Measurements from ENCODE around the gene SLC17A3.

Gene SLC17A3, protein sequence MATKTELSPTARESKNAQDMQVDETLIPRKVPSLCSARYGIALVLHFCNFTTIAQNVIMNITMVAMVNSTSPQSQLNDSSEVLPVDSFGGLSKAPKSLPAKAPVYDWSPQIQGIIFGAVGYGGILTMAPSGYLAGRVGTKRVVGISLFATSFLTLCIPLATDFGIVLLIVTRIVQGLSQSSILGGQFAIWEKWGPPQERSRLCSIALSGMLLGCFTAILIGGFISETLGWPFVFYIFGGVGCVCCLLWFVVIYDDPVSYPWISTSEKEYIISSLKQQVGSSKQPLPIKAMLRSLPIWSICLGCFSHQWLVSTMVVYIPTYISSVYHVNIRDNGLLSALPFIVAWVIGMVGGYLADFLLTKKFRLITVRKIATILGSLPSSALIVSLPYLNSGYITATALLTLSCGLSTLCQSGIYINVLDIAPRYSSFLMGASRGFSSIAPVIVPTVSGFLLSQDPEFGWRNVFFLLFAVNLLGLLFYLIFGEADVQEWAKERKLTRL

DNA sequence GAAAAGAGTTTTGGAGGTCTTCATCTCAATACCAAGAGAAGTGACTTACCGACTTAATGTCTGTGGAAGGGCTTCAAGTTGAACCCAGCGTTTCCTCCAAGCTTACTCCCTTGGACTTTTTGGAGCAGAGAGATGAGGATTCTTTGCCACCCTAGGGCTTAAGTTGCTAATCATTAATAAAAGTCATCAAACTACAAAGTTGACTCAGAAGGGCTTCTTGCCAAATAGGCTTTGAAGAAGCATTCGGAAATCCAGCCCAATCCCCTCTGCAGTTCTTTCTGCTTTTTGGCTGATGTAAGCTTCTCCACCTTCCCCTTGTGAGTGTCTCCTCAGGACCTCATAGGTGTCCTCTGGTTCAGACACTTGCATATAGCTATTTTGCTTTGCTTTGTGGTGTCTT is at the start of gene SLC17A3:
SLC17A3 (minus strand) TSS at position 126 of the 400 bp plus-strand sequence. CDS start 5,856 bp downstream, outside the sequence.
- DNase-seq (ENCODE audit: low spot score): no peak

GRCh38 chr6:25922301-25922700 is 48.3 kb upstream of the SLC17A3 start:
- no peak for DNase-seq (ENCODE audit: low spot score)

- no peak for DNase-seq (ENCODE audit: low spot score)
These were observed 47.6 kb upstream of the SLC17A3 start for GRCh38 chr6:25921525-25922203.

DNA sequence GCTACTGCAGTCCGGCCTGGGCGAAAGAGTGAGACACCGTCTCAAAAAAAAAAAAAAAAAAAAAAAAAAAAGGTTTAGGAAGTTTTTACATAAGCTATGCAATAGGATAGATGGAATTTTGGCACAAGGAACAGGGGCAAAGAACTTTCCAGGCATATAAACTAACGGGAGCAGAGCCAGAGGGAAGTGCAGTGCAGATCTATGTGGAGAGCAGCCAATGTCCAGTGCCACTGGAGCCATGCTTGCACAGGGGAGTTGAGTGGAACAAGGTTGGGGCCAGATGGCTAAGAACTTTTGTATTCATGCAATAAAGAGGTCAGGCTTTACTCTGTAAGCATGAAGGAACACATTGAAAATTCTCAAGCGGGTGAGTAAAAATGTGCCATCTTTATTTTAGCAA is 45.6 kb upstream of the SLC17A3 start:
- no peak for DNase-seq (ENCODE audit: low spot score)

GRCh38 chr6:25918083-25918683 is 44.1 kb upstream of the SLC17A3 start:
- no peak for DNase-seq (ENCODE audit: low spot score)

DNA sequence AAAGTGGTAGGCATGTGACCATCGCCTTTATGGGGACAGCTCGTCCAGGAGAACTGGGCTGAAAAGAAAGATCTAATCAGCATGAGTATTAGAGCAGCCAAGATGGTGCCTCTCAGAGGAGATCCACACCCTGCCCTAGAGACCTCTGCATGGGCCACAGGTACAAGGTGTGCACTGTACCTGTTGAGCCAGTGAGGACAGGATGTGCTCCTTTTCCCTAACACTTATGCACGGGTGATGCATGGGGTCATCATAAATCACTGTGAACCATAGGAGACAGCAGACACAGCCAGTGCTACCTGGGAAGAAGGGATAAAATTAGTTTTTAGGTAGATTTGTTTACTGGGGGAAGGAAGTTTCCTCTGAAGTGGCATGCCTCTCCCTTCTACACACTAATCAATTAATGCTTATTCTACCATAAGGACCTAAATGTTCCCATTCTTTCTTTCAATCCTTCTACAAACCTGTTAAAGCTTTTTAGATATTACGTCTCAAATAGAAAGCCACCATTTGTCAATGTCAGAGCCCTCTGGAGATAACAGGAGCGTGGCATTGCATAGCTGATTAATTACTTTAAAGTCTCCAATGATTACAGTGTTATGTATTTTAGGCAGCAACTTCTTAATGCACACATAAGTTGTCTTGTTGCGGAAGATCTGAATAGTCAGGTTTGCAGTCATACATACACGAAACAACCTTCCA is 42.9 kb upstream of the SLC17A3 start:
- DNase-seq (ENCODE audit: low spot score): no peak

DNA sequence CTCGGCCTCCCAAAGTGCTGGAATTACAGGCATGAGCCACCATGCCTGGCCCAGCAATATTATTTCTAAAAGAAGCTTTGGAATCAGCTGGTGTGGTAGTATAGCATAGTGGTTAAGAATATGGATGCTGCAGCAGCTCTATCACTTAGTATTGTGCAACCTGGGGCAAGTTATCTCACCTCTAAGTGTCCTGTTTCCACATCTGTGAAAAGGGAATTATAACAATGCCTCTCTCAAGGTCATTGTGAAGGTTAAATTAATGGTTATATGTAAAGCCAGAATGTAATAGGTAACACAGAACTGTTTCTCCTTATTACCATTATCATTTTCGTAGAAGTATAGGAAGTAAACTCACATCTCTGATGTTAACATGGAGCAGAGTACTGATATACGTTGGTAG is 42.3 kb upstream of the SLC17A3 start:
- no peak for DNase-seq (ENCODE audit: low spot score)

DNA sequence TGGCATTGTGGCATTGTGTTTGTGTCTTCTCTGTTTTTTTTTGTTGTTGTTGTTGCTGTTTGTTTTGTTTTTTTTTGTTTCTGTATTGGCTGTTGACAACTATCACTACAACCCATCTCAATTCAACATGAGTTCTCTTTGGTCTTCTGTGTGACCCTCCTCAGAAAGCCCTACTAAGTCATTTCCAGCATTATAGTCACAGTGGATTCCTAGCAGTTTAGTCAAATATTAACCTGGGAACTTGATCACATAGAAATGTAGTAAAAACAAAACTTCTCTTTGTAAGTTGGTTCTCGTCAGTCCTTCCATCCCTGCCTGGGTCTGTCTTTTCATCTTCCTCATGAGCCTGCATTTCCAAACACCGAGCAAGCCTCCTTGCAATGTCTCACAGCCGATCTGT is 39.7 kb upstream of the SLC17A3 start:
- no peak for DNase-seq (ENCODE audit: low spot score)

DNA sequence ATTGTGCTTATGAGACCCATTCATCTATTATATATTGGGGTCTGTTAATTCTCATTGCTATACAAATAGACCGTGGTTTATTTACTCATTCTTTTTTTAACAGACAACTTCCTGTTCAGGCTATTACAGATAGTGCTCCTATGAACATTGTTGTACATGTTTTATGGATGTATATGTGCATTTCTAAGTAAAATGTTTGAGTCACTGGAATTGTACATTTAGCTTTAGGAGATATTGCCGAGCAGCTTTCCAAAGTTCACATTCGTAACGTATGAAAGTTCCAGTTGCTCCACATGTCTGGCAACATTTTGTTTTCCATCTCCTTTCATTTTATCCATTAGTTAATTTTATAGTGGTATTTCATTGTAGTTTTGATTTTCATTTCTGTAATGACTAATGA is 37.3 kb upstream of the SLC17A3 start:
- no peak for DNase-seq (ENCODE audit: low spot score)

GRCh38 chr6:25907475-25908014 is 33.5 kb upstream of the SLC17A3 start:
- DNase-seq (ENCODE audit: low spot score): no peak

DNA sequence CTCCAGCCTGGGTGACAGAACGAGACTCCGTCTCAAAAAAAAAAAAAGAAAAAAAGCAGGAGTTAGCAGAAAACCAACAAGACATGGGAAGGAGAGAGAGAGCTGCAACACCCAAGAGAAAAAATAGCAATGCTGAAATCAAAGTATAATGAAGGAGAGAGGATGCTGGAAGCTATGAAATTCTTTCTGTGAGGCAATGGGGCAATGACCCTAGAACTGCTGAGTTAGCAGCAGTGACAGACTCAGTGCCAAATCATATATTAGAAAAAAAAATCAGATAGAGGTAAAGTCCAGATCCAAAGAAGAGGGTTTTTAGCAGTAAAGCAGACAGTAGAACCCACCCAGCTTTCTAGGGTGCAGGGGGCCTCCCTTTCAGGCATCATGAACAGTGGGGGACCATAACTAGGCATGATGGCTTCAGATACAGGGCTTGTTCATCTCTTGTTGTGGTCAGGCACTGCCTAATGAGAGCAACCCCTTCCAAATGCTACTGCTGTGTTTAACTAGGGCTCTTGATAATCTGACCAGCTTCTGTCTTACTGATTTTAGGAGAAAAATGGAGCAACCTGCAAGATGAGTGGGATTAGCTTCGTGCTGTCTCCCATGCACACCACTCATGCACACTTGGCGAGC is 29.5 kb upstream of the SLC17A3 start:
- no peak for DNase-seq (ENCODE audit: low spot score)

DNA sequence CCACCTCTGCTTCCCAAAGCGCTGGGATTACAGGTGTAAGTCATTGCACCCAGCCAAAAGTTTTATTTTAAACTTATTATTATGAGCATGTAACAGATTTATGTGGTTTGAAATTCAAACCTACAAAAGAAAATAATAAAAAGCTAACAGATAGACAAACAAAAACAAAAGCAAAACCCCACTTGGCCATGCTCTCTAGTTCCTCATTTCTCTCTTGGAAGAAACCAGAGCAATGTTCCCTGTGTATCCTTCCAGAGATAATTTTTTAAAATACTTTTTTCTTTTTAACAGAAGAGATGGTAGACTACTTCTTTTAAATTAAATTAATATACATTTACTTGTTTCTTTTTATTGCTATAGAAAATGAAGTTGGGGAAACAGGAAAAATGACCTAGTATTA is 28.0 kb upstream of the SLC17A3 start:
- no peak for DNase-seq (ENCODE audit: low spot score)

DNA sequence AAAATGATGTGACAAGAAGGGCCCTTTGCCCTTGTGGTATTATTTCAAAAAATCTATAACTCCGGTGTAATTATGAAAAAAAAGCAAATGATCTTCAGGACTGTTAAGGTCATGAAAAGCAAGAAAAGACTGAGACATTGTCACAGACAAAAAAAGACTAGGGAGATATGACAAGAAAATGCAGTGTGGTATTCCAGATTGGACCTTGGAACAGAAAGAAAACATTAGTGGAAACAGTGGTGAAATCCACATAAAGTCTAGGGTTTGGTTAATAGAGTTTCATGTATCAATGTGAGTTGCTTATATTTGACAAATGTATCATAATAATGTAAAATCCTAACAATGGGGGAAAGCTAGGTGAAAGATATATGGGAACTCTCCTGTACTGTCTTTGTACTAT is 26.8 kb upstream of the SLC17A3 start:
- no peak for DNase-seq (ENCODE audit: low spot score)

DNA sequence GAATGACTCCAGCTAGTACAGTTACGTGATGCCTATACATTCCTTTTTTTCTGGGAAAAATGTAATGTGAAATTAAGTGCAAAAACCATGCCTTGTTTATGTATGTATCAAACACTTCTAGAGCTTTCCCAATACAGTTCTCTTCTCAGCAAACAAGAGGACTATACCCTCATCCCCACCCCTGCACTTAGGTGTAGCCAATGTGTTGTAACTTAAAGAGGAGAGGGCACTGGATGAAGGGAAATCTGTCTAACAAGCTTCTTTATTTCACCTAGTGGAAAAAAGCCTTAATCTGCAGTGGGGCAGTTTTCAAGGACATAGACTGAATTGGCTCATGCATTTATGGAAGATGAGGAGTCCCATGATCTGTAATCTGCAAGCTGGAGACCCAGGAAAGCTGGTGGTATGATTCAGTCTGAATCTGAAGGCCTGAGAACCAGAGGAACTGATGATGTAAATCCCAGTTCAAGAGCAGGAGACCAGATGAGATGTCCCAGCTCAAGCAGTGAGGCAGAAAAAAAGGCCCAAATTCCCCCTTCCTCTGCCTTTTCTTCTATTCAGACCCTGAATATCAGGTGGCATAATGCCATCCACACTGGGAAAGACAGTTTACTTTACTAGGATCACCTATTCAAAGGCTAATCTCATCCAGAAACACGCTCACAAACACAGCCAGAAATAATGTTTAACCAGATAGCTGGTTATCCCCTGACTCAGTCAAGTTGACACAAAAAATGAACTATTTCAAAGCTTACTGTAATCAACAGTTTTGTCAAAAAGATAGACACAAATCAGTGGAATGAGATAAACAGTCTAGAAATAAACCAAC is 25.8 kb upstream of the SLC17A3 start:
- DNase-seq (ENCODE audit: low spot score): no peak

DNA sequence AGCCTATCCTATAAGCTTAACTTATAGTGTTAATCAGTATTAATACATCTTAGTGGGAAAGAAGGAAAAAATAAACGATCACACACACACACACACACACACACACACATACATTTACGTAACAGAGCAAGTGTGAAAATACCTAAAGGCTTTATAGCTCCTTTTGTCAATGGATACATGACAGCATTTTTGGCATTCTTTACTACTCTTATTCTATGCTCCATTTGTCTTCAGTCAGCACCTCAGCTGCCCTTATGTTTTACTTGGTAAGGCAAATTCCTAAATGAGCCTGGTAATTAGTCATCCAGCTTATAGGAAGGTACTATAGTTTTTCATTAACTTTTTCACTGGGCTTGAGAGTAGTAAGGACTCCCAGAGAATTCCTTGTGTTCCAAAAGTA is 25.1 kb upstream of the SLC17A3 start:
- no peak for DNase-seq (ENCODE audit: low spot score)

- no peak for DNase-seq (ENCODE audit: low spot score)
These were observed 24.4 kb upstream of the SLC17A3 start for GRCh38 chr6:25898289-25898977.

DNA sequence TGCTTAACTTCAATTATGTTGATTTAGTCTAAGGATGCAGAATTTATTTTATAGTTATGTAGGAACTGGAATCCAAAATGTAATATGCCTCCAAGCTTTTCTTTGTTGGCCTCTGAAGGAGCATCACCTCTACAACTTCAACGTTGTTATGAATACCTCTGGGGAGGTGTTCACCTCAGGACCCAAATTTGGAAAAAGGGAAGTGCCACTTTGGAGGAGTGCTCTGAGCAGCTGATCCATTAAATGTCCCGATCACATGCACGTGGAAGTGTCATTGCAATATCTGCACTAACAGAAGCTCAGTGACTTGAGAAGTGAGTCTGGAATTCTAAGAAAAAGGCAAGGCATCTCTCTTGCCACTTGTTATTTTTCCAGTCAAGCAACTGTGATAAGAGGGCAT is 22.2 kb upstream of the SLC17A3 start:
- no peak for DNase-seq (ENCODE audit: low spot score)

DNA sequence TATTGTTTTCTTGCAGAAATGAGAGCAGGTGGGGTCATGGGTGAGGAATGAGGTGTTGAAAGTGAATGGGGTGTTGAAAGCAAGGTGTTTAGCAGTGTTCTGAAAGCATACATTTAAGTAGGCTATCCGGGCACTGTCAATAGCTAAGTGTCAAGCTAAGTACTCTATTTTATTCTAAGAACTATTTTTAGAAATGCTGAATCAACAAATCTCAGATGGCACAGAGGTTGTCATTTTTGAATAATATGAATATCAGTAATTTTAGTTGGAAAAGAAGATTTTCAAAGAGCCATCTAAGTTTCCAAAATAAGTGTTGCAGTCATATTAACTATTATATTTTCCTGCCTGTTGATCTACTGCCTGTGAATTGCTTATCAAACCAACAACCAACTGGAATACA is 21.7 kb upstream of the SLC17A3 start:
- DNase-seq (ENCODE audit: low spot score): no peak

DNA sequence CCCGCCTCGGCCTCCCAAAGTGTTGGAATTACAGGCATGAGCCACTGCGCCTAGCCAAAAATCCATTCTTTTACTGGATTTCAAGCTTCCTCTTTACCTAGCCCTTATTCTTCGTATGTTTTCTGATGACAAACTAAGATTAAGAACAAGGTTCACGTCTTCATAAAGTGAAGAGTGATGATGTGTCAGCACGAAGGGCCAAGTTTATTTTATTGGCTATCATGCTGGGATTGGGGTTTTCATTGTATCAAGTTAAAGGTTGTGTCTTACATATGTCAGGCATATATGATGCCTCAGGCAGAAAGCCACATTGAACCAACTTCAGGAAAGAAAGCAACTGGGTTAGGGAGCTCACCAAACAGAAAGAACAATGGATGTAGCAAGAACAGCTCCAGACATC is 19.7 kb upstream of the SLC17A3 start:
- DNase-seq (ENCODE audit: low spot score): no peak

DNA sequence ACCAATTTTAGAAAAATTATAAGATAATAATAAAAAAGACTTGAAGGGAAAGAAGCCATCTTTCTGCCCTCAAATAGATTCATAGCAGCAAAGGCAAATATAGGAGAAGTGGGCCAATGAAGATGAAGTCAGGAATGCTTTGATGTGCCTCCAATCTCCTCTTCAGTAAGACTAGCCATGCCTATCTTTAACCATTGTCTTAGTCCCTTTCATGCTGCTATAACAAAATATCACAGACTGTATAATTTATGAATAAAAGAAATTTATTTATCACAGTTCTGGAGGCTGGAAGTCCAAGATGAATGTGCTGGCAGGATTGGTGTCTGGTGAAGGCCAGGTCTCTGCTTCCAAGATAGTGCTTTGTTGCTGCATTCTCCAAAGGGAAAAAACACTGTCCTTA is 18.8 kb upstream of the SLC17A3 start:
- DNase-seq (ENCODE audit: low spot score): no peak

All from SW480 (cell line).